ENCODE results near the gene CYP26C1.

DNA sequence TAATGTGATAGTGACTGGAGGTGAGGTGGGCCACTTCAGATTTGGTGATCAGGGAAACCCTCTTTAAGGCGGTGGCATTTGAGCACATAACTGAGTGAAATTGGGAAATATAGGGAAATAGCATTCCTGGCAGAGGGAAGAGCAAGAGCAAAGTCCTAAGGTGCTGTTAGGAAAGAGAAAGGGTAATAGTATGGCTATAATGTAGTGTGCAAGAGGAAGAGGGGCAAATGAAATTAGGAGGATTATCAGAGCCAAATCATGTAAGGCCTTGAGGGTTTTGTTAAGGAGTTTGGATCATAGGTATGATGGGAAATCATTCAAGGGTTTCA is 27.8 kb upstream of the CYP26C1 start:
- TF ChIP-seq, protein P1, sequence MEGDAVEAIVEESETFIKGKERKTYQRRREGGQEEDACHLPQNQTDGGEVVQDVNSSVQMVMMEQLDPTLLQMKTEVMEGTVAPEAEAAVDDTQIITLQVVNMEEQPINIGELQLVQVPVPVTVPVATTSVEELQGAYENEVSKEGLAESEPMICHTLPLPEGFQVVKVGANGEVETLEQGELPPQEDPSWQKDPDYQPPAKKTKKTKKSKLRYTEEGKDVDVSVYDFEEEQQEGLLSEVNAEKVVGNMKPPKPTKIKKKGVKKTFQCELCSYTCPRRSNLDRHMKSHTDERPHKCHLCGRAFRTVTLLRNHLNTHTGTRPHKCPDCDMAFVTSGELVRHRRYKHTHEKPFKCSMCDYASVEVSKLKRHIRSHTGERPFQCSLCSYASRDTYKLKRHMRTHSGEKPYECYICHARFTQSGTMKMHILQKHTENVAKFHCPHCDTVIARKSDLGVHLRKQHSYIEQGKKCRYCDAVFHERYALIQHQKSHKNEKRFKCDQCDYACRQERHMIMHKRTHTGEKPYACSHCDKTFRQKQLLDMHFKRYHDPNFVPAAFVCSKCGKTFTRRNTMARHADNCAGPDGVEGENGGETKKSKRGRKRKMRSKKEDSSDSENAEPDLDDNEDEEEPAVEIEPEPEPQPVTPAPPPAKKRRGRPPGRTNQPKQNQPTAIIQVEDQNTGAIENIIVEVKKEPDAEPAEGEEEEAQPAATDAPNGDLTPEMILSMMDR (IDR thresholded peaks at IDR 0.05) = no peak
- no peak for TF ChIP-seq EP300 (IDR thresholded peaks at IDR 0.05)
- TF ChIP-seq POLR2A (IDR thresholded peaks at IDR 0.05; ENCODE audit: low read depth) = no peak
